ENCODE measurements around the gene ACSL5.
A peak's percentile ranks its signal among the peaks of the same experiment; 100 is the strongest.

Gene ACSL5

DNA sequence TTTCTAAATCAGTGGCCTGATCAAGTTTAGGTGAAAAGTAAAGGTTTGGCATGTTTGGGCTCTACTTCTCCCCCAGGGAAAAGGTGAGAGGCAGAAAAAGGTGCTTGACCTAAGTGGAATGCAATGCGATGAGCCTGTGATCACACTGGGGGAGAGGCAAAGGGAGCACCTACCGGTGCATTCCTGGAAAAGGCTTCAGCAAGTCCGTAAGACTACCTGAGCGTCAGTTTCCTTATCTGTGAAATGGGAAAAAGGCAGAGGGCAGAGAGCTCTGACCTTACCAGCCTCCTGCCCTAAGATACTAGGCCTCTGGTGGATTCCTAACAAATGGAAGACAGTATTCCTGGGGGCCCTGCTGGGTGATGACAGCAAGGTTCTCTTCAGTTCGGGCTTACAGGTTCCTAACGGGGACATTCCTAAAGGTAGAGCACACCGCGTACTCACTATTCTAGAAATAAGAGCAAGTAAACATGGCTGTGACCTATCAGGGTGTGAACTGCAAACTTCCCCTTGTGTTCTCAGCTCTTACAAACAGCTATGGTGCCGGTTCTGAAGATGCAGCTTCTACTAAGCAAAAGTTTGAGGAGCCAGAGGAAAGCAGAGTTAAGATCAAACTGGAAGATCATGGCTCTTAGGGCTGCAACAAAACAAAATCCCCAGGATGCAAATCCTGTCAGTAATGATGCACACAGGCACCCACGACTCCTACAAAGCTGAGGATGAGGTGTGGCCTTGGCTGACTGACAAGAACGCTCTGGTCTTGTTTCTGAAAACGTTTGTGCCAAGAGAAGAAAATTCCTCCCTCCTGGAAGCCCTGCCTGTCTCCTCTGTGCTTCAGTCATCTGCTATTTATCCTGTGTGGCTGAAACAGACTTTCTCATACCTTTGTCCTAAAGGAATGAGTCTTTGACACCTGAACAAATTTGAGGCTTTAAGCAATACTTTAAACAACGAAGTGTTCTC, 13.3 kb upstream of the ACSL5 start:
- TF ChIP-seq, protein P1, sequence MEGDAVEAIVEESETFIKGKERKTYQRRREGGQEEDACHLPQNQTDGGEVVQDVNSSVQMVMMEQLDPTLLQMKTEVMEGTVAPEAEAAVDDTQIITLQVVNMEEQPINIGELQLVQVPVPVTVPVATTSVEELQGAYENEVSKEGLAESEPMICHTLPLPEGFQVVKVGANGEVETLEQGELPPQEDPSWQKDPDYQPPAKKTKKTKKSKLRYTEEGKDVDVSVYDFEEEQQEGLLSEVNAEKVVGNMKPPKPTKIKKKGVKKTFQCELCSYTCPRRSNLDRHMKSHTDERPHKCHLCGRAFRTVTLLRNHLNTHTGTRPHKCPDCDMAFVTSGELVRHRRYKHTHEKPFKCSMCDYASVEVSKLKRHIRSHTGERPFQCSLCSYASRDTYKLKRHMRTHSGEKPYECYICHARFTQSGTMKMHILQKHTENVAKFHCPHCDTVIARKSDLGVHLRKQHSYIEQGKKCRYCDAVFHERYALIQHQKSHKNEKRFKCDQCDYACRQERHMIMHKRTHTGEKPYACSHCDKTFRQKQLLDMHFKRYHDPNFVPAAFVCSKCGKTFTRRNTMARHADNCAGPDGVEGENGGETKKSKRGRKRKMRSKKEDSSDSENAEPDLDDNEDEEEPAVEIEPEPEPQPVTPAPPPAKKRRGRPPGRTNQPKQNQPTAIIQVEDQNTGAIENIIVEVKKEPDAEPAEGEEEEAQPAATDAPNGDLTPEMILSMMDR (conservative IDR thresholded peaks at IDR 0.05; ENCODE audit: low read depth, low read length), result no peak
- H3K4me3 ChIP-seq (ENCODE audit: low read length), result no peak overlapping the region
- peak; percentile 30 for DNase-seq (ENCODE audit: low read depth)

DNA sequence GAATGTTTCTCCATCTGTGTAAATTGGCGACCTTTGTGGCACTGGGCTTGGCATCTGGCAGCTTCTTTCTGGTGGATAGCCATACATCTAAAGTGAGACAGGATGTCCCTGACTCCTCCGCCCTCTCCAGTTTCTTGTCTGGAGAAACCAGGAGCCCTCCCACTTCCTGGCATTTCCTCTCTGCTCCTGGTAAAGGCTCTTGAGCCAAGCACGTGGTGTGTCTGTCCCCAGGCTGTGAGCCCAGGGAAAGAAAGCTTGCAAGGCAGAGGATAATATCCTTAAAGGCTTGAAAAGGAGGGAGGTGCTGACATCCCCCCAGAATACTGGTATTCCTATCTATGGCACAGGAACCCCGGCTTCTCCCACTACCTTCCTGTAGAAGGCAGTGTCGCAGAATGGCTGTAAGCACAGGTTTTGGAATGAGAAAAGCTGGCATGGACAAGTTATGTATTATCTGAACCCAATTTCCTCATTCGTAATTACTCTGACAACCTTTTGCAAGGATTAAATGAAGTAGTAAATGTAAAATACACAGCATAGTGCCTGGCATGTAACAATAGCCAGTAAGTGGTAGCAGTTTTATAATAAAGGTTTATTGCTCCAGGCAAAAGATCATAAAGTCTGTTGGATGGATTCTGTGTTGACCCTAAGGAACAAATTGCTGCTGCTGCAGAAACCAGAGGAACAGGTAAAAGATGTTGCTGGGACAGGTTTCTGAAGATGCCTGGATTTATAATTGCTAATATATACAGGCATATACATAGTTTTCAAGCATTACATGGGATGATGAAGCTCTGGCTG, 11.8 kb upstream of the ACSL5 start:
- no peak for DNase-seq (ENCODE audit: low read depth)
- TF ChIP-seq, protein P1 (conservative IDR thresholded peaks at IDR 0.05; ENCODE audit: low read depth, low read length), result peak; percentile 32
- no peak overlapping the region for H3K4me3 ChIP-seq (ENCODE audit: low read length)

GRCh38 chr10:112362833-112363232, 11.1 kb upstream of the ACSL5 start:
- no peak for DNase-seq (ENCODE audit: low read depth)
- H3K4me3 ChIP-seq (ENCODE audit: low read length), result no peak overlapping the region
- TF ChIP-seq, protein P1 (conservative IDR thresholded peaks at IDR 0.05; ENCODE audit: low read depth, low read length), result no peak

- TF ChIP-seq, protein P1 (conservative IDR thresholded peaks at IDR 0.05; ENCODE audit: low read depth, low read length), result no peak
- no peak overlapping the region for H3K4me3 ChIP-seq (ENCODE audit: low read length)
- no peak for DNase-seq (ENCODE audit: low read depth)
Measured at GRCh38 chr10:112363696-112364688, 9.9 kb upstream of the ACSL5 start.

DNA sequence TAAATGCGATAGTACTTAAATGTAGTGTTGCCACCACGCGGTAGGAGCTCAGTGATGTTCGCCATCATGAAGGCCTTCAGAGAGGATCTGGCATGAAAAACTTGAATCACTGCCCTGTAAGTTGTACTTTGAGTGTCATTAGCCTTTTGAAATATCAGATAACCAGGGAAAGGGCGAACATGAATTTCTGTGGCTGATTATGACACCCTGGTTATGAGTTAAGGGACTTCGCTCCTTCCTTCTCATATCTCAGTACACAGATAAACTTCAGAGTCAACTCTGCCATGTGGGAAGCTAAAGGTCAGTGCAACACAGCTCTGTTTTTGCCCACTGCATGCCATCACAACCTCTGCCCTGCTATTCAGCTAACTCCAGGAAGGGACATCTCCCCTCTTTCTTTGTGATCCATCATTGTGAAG, 8.9 kb upstream of the ACSL5 start:
- no peak for DNase-seq (ENCODE audit: low read depth)
- H3K4me3 ChIP-seq (ENCODE audit: low read length), result no peak overlapping the region
- TF ChIP-seq, protein P1 (conservative IDR thresholded peaks at IDR 0.05; ENCODE audit: low read depth, low read length), result no peak

DNA sequence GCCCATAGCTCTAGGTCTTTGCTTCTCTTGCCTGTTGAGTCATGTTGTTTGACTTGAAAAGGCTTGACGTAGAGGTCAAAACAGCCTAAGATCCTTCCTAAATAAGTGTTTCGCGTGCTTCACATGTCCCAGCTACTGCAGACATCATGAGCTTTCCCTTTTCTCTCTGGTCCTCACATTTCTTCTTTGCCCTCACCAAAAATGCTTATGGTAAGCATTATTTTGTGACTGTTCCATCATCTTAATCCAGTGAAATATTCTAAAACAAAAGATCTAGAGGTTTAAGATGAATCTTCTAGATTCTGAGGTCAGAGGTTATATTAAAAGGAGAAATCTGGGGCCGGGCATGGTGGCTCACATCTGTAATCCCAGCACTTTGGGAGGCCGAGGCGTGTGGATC, 8.5 kb upstream of the ACSL5 start:
- DNase-seq (ENCODE audit: low read depth), result no peak
- H3K4me3 ChIP-seq (ENCODE audit: low read length), result no peak overlapping the region
- TF ChIP-seq, protein P1 (conservative IDR thresholded peaks at IDR 0.05; ENCODE audit: low read depth, low read length), result no peak
